Dermis microvascular lymphatic vessel endothelial cell (primary cell): Measurements from ENCODE around the gene CFAP74. TPM values are rescaled to one million over a fixed set of nuclear protein-coding genes. Genes with fewer than 3 reads are reported as not detected.

Experiments used
- DNase-seq, 2 donors: peaks; one replicate each; pipeline versions ENCODE4 v3.0.0 to v3.0.0-alpha.2; 2010; ENCODE audit warnings: low read depth in 2 of 2
- total RNA-seq: library from RNA; depleted of rRNA; stranded (reverse); fragments of >200 nt; gene quantifications from 2 replicates; pipeline ENCODE4 v1.2.1, GENCODE V29; 2014

The CFAP74 gene
- total RNA-seq, 1 donor from 2014 or later, result not detected

- no peak for DNase-seq
Measured at GRCh38 chr1:1917995-1918900, 85.3 kb downstream of the CFAP74 start.

GRCh38 chr1:1917304-1917976 is 86.1 kb downstream of the CFAP74 start:
- DNase-seq, result no peak

GRCh38 chr1:1916851-1917251 is 86.7 kb downstream of the CFAP74 start:
- DNase-seq, result no peak

- DNase-seq, result no peak
Measured at GRCh38 chr1:1915911-1916840, 87.4 kb downstream of the CFAP74 start.

- no peak for DNase-seq
Measured at GRCh38 chr1:1914971-1915692, 88.5 kb downstream of the CFAP74 start, which contains the start of gene CALML6. Gene CALML6 (plus strand): TSS chr1:1915260. CDS start chr1:1915281, 21 bp downstream.

DNA sequence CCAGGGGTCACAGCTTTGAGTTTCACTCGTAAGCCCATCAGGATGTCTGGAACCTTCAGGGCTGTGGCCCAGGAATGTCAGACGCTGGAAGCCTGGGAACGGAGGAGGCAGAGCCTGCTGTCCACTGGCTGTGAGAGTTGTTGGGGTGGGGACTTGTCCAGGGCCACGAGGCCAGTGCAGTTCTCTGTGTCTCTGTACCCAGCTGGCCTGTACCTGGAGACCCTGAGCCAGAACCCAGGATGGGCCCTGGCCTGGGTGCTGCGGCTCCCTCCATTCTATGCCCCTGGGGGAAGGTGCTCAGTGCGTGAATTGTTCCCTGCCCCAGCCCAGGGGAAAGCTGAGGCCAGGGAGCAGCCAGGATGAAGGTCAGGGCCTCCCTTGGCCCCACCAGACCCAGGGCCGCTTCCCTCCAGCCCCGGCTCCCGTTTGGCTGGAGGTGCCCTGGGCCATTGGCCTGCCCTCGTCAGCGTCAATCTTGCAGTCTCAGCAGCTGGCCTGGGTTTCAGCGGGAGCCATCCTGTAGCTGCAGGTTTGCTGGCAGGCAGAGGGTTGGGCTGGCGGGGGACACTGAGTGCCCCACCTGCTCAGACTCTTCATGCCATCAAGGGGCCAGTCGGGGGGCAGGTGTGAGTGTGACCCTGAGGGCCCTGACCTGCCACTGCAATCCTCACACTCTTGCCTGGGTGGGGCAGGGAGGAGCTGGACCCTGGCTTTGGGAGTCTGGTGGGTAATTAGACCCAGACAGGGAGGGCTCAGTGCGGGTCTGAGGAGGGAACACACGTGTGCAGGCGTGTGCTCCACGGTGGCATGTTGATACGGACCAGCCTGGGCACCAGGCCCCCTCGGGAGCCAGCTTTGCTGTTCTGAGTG is 89.2 kb downstream of the CFAP74 start:
- DNase-seq, result no peak

DNA sequence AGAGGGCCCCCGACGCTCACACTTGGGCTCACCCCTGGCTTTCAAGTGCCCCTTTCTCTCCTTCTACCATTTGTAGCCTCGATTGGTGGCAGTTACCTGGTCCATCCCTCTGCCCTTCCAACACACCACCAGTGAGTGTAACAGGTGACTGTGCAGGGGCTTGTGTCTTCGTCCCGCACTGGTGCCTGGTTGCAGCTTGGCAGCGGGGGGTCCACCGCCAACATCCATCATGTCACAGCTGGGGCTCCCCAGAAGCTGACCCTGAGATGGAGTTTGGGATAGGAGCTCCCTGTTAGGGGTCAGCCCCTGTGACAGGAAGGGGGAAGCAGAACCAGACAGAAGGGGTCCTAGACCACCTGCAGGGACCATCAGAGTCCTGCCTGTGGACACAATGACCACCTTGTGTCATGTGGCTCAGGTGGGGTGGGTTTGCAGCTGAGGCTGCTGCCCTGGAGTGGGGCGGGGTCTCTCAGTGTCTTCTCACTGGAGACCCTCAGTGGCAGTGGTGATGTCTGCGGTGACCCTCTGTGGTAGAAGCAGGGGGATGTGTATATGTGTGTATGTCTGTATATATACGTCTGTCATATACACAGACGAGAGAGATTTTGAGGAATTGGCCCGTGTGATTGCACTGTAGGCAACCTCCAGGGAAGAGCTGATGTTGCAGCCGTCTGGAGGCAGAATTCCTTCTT is 92.1 kb downstream of the CFAP74 start:
- no peak for DNase-seq

DNA sequence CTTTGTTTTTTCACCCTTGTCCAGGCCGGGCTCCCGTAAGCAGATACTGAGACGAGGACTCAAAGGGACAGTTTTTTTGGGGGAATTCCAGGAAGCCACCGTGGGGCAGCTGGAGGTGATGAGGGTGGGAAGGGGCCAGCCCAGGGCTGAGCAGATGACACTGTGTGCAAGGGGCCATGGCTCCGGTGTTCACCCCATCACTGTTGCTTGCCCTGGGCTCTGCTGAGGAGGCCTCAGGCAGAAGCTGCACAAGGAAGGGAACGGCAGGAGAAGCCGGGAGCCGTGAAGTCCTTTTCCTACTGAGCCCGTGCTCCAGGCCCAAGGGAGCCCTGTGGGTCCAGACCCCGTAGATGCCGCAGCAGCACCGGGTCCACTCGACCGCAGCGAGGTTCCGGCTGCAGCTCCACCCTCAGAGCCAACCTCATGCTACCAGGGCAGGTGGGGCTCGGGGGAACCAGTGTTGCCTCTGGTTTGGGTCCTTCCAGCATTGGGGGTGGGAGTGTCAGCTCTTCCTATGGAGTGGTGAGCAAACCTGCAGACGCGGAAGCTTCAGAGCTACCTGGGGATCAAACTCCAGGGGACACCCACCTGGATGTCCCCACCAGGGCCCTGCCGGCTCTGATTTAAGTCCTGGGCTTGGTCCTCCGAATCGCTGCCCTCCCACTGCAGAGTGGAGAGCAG is 92.8 kb downstream of the CFAP74 start:
- DNase-seq, result no peak

DNA sequence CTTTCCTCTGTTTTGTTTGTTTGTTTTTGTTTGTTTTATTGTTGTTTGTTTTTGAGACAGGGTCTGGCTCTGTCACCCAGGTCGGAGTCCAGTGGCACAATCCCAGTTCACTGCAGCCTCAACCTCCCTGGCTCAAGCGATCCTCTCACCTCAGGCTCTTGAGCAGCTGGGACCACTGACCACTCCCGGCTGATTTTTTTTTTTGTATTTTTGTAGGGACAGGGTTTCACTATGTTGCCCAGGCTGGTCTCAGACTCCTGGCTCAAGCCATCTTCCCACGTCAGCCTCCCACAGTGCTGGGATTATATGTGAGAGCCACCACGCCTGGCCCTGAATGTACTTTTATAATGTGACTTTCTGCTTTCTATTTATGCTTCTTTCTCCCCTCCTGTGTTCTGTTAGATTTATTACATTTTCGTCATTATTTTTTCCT is 93.5 kb downstream of the CFAP74 start:
- no peak for DNase-seq

DNA sequence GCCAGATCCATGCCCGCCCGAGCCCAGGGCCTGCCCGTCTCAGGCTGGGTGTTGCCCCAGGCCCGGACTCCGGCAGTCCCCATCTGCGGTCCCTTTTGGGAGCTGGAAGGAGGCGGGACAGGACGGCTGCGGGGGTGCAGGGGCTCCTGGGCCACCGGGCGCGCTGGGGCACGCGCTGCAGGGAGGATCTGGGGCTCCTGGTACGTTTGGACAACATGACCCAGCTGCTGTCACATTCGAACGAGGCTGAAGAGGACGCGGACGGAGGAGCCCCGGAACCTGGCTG is 95.1 kb downstream of the CFAP74 start:
- no peak for DNase-seq

DNA sequence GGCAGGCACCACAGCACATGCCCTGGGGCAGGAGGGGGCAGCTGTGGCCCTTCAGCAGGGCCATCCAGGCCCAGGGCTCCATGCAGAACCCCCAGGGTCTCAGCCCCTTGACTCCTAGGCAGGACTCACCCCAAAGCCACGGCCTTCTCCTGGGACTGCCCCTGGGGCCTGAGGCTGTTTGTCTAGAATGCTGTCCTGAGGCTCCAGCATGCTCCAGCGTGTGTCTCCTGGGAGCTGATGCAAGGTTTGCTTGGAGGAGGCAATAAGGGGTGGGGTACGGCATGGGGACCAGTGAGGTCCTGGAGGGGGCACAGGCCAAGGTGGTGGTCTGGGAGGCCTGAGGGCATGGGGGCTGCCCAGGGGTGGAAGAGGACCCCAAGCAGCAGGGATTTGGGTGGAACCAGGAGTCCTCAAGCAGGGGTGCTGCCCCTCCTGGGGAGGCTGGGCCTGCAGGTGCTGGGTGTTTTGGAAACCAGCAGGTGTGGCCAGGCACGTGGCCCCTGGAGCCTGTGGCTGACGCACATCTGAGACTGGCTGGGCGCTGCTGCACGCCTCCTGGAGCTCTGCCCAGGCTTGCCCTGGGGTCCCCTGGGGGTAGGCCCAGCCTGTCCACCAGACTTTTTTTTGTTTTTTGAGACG is 96.4 kb downstream of the CFAP74 start:
- DNase-seq, result no peak

- peak; percentile 69 to 85 for DNase-seq
Measured at GRCh38 chr1:1906185-1907097, 97.1 kb downstream of the CFAP74 start.

GRCh38 chr1:1903224-1903623 is 100.4 kb downstream of the CFAP74 start:
- DNase-seq, result no peak

- DNase-seq, result no peak
Measured at GRCh38 chr1:1901641-1902294, 101.8 kb downstream of the CFAP74 start.

GRCh38 chr1:1900883-1901640 is 102.5 kb downstream of the CFAP74 start:
- no peak for DNase-seq

DNA sequence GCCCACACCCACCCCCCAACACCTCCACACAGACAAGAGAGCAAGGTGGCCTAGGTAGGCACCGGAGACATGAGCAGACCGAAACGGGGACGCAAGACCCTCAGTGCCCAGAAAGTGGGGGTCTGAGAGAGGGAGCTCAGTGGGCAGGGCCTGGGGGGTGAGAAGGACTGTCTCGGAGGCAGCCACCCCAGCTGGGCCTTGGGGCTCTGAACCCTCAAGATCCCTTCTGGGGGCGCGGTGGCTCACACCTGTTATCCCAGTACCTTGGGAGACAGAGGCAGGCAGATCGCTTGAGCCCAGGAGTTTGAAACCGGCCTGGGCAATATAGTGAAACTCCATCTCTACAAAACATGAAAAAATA is 103.6 kb downstream of the CFAP74 start:
- DNase-seq, result no peak
